ENCODE data around the gene FBH1.
"Not testable (repeated sequence)": the region's sequence is repeated elsewhere in the genome, so short reads cannot be mapped to it uniquely, and the experiment has no call there.

Gene FBH1

GRCh38 chr10:5889624-5890451 lies at the start of gene FBH1, which contains the start of gene ANKRD16:
Gene FBH1, plus strand, starts transcription at chr10:5890243. Its CDS starts 103 bp downstream, at chr10:5890346.
Gene ANKRD16, minus strand, starts transcription at chr10:5889893. Its CDS starts 539 bp downstream, at chr10:5889354.
- peak; percentile 93 to 98 (median 96) for DNase-seq (ENCODE audit: low read depth in 4 of 4, low spot score in 1 of 4)

- no peak for DNase-seq (ENCODE audit: low read depth in 4 of 4, low spot score in 1 of 4)
Measured at GRCh38 chr10:5840314-5841307, 49.4 kb upstream of the FBH1 start.

- no peak for DNase-seq (ENCODE audit: low read depth in 4 of 4, low spot score in 1 of 4)
Measured at GRCh38 chr10:5841965-5842364, 48.1 kb upstream of the FBH1 start.

GRCh38 chr10:5843686-5844344 lies 46.2 kb upstream of the FBH1 start:
- DNase-seq (ENCODE audit: low read depth in 4 of 4, low spot score in 1 of 4) = no peak

- no peak for DNase-seq (ENCODE audit: low read depth in 4 of 4, low spot score in 1 of 4)
Measured at GRCh38 chr10:5844345-5845055, 45.5 kb upstream of the FBH1 start.

- DNase-seq (ENCODE audit: low read depth in 4 of 4, low spot score in 1 of 4) = not testable (repeated sequence)
Measured at GRCh38 chr10:5846667-5847066, 43.4 kb upstream of the FBH1 start.

- no peak for DNase-seq (ENCODE audit: low read depth in 4 of 4, low spot score in 1 of 4)
Measured at GRCh38 chr10:5854131-5854475, 35.9 kb upstream of the FBH1 start.

- no peak for DNase-seq (ENCODE audit: low read depth in 4 of 4, low spot score in 1 of 4)
Measured at GRCh38 chr10:5855979-5856700, 33.9 kb upstream of the FBH1 start.

- DNase-seq (ENCODE audit: low read depth in 4 of 4, low spot score in 1 of 4) = no peak
Measured at GRCh38 chr10:5856701-5857004, 33.4 kb upstream of the FBH1 start.

- DNase-seq (ENCODE audit: low read depth in 4 of 4, low spot score in 1 of 4) = no peak
Measured at GRCh38 chr10:5858811-5859210, 31.2 kb upstream of the FBH1 start.

- DNase-seq (ENCODE audit: low read depth in 4 of 4, low spot score in 1 of 4) = no peak
Measured at GRCh38 chr10:5860066-5860465, 30.0 kb upstream of the FBH1 start.

- no peak for DNase-seq (ENCODE audit: low read depth in 4 of 4, low spot score in 1 of 4)
Measured at GRCh38 chr10:5862360-5862961, 27.6 kb upstream of the FBH1 start.

GRCh38 chr10:5862981-5863685 lies 26.9 kb upstream of the FBH1 start:
- DNase-seq (ENCODE audit: low read depth in 4 of 4, low spot score in 1 of 4) = not testable (repeated sequence)

- DNase-seq (ENCODE audit: low read depth in 4 of 4, low spot score in 1 of 4) = not testable (repeated sequence)
Measured at GRCh38 chr10:5866451-5867081, 23.5 kb upstream of the FBH1 start.

- not testable (repeated sequence) for DNase-seq (ENCODE audit: low read depth in 4 of 4, low spot score in 1 of 4)
Measured at GRCh38 chr10:5867091-5867615, 22.9 kb upstream of the FBH1 start.

GRCh38 chr10:5868383-5868782 lies 21.7 kb upstream of the FBH1 start:
- DNase-seq (ENCODE audit: low read depth in 4 of 4, low spot score in 1 of 4) = not testable (repeated sequence)

- no peak for DNase-seq (ENCODE audit: low read depth in 4 of 4, low spot score in 1 of 4)
Measured at GRCh38 chr10:5869156-5869555, 20.9 kb upstream of the FBH1 start.

GRCh38 chr10:5871596-5871995 lies 18.4 kb upstream of the FBH1 start:
- DNase-seq (ENCODE audit: low read depth in 4 of 4, low spot score in 1 of 4) = no peak

Data from stimulated activated CD4-positive, alpha-beta T cell treated with anti-CD3 and anti-CD28 coated beads, Interleukin-1b, Interleukin-23, amount 100 ng/mL, for 24 hours (primary cell).